ENCODE measurements around the gene MRAP. TPM values are rescaled to one million over a fixed set of nuclear protein-coding genes. Genes with fewer than 3 reads are reported as not detected.

The MRAP gene
- total and polyA plus RNA-seq, 4 donors, result 0.18 to 3.8 (median 0.24) TPM; not detected in 1

DNA sequence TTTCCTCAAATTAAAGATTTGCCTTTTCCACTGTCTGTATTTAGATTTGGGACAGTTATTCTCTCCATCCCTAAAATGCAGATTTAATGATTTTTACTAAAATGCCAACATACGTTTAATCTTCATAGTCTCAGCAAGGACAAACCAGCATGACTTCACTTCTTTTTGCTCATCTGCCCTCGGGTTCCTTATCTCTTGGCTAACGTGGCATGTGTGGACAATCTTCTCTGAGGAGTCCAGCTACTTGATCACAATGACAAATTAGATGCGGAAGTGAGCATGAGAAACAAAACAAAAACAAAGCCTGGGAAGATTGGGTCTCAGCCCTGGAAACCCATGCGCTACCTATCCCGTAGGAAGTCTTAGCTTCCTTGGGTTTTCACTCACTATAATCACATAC, 1.0 kb downstream of the MRAP start:
- Histone ChIP-seq H3K4me1 (ENCODE audit: control insufficient read depth in 5 of 5, insufficient read depth in 5 of 5, low read length in 5 of 5) (no peaks in the 10 kb centered on the region), H3K27ac (ENCODE audit: low read depth in 1 of 2, low read length in 1 of 2) (no peak overlapping the region), H3K4me3 (no peak overlapping the region), H3K9ac (ENCODE audit: insufficient read depth in 1 of 2, low read length in 2 of 2) (no peak overlapping the region), H3K9me3 (ENCODE audit: control insufficient read depth in 4 of 4, insufficient read depth in 3 of 4, low read length in 3 of 4) (no peaks in the 10 kb centered on the region), H3K27me3 (ENCODE audit: control insufficient read depth in 3 of 3, insufficient read depth in 3 of 3, low read length in 2 of 3) (no peaks in the 10 kb centered on the region), H3K36me3 (ENCODE audit: control insufficient read depth in 4 of 4, insufficient read depth in 4 of 4, low read length in 4 of 4) (peaks cover 0 to 6% (median 0%) of the 10 kb centered on the region in 4 donors)
- no peak for TF ChIP-seq CTCF (IDR thresholded peaks at IDR 0.05; ENCODE audit: control extremely low read depth, extremely low read depth)
- ATAC-seq (ENCODE audit: insufficient read depth, low FRiP score) (no peak), DNase-seq (no peak)
- 79 to 91% methylated on average over 6 of the region's 6 CpGs for WGBS, 2 donors

DNA sequence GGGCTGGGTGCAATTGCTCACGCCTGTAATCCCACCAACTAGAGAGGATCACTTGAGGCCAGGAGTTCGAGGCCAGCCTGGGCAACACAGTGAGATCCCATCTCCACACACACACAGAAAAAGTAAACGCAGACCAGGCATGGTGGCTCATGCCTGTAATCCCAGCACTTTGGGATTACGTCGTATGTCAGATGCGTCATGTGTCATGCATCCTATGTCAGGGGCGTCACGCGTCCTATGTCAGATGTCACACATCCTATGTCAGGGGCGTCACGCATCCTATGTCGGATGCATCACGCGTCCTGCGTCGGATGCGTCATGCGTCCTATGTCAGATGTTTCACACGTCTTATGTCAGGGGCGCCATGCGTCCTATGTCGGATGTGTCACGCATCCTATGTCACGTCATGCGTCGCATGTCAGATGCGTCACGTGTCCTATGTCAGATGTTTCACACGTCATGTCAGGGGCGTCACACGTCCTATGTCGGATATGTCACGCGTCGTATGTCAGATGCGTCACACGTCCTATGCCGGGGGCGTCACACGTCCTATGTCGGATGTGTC, 1.5 kb downstream of the MRAP start:
- WGBS, 2 donors, result 92 to 95% methylated on average over 41 of the region's 41 CpGs
- no peak overlapping the region for H3K27ac ChIP-seq (ENCODE audit: low read depth in 1 of 2, low read length in 1 of 2)
- no peak overlapping the region for H3K9ac ChIP-seq (ENCODE audit: insufficient read depth in 1 of 2, low read length in 2 of 2)
- TF ChIP-seq CTCF (IDR thresholded peaks at IDR 0.05; ENCODE audit: control extremely low read depth, extremely low read depth), result no peak
- peaks cover 0 to 6% (median 0%) of the 10 kb centered on the region in 4 donors for H3K36me3 ChIP-seq (ENCODE audit: control insufficient read depth in 4 of 4, insufficient read depth in 4 of 4, low read length in 4 of 4)
- DNase-seq, result no peak
- H3K9me3 ChIP-seq (ENCODE audit: control insufficient read depth in 4 of 4, insufficient read depth in 3 of 4, low read length in 3 of 4), result no peaks in the 10 kb centered on the region
- ATAC-seq (ENCODE audit: insufficient read depth, low FRiP score), result no peak
- H3K4me1 ChIP-seq (ENCODE audit: control insufficient read depth in 5 of 5, insufficient read depth in 5 of 5, low read length in 5 of 5), result no peaks in the 10 kb centered on the region
- no peaks in the 10 kb centered on the region for H3K27me3 ChIP-seq (ENCODE audit: control insufficient read depth in 3 of 3, insufficient read depth in 3 of 3, low read length in 2 of 3)
- H3K4me3 ChIP-seq, result no peak overlapping the region

DNA sequence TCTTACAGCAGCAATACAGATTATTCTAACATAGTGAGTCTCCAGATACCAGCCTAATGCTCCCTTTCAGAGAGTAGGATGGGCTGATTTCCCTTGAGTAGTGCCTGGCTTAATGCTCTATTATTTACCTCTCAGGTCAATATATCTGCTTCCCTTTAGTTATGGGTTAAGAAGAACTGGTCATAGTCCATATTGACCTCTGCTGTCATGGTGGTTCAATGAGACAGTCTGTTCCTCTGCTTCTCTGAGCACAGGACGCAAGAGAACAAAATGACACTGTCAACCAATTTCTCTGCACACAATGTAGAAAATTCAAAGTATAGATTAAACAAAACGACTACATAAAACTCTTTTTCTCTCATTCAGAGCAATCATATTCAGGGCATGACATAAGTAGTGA, 2.9 kb downstream of the MRAP start:
- ATAC-seq (ENCODE audit: insufficient read depth, low FRiP score), result no peak
- Histone ChIP-seq H3K27me3 (ENCODE audit: control insufficient read depth in 3 of 3, insufficient read depth in 3 of 3, low read length in 2 of 3) (no peaks in the 10 kb centered on the region), H3K9ac (ENCODE audit: insufficient read depth in 1 of 2, low read length in 2 of 2) (no peak overlapping the region), H3K4me1 (ENCODE audit: control insufficient read depth in 5 of 5, insufficient read depth in 5 of 5, low read length in 5 of 5) (no peaks in the 10 kb centered on the region), H3K27ac (ENCODE audit: low read depth in 1 of 2, low read length in 1 of 2) (no peak overlapping the region), H3K36me3 (ENCODE audit: control insufficient read depth in 4 of 4, insufficient read depth in 4 of 4, low read length in 4 of 4) (peaks cover 0 to 6% (median 0%) of the 10 kb centered on the region in 4 donors), H3K4me3 (no peak overlapping the region), H3K9me3 (ENCODE audit: control insufficient read depth in 4 of 4, insufficient read depth in 3 of 4, low read length in 3 of 4) (no peaks in the 10 kb centered on the region)
- 91 to 93% methylated on average over 2 of the region's 2 CpGs for whole genome bisulfite sequencing, 2 donors
- no peak for TF ChIP-seq CTCF (IDR thresholded peaks at IDR 0.05; ENCODE audit: control extremely low read depth, extremely low read depth)
- DNase-seq, result no peak

GRCh38 chr21:32302560-32302959, 3.9 kb downstream of the MRAP start:
- Histone ChIP-seq H3K4me3 (no peak overlapping the region), H3K9ac (ENCODE audit: insufficient read depth in 1 of 2, low read length in 2 of 2) (no peak overlapping the region), H3K36me3 (ENCODE audit: control insufficient read depth in 4 of 4, insufficient read depth in 4 of 4, low read length in 4 of 4) (peaks cover 0 to 9% (median 0%) of the 10 kb centered on the region in 4 donors), H3K4me1 (ENCODE audit: control insufficient read depth in 5 of 5, insufficient read depth in 5 of 5, low read length in 5 of 5) (no peaks in the 10 kb centered on the region), H3K27me3 (ENCODE audit: control insufficient read depth in 3 of 3, insufficient read depth in 3 of 3, low read length in 2 of 3) (no peaks in the 10 kb centered on the region), H3K9me3 (ENCODE audit: control insufficient read depth in 4 of 4, insufficient read depth in 3 of 4, low read length in 3 of 4) (no peaks in the 10 kb centered on the region), H3K27ac (ENCODE audit: low read depth in 1 of 2, low read length in 1 of 2) (no peak overlapping the region)
- ATAC-seq (ENCODE audit: insufficient read depth, low FRiP score) (no peak), DNase-seq (no peak)
- TF ChIP-seq CTCF (IDR thresholded peaks at IDR 0.05; ENCODE audit: control extremely low read depth, extremely low read depth), result no peak
- 95 to 97% methylated on average over 6 of the region's 6 CpGs for WGBS, 2 donors
